ENCODE data around the gene LDLRAP1. TPM values are rescaled to one million over a fixed set of nuclear protein-coding genes. Genes with fewer than 3 reads are reported as not detected.

Gene LDLRAP1
- total RNA-seq, 1 experiment from 2014 or later: 14.5 TPM

DNA sequence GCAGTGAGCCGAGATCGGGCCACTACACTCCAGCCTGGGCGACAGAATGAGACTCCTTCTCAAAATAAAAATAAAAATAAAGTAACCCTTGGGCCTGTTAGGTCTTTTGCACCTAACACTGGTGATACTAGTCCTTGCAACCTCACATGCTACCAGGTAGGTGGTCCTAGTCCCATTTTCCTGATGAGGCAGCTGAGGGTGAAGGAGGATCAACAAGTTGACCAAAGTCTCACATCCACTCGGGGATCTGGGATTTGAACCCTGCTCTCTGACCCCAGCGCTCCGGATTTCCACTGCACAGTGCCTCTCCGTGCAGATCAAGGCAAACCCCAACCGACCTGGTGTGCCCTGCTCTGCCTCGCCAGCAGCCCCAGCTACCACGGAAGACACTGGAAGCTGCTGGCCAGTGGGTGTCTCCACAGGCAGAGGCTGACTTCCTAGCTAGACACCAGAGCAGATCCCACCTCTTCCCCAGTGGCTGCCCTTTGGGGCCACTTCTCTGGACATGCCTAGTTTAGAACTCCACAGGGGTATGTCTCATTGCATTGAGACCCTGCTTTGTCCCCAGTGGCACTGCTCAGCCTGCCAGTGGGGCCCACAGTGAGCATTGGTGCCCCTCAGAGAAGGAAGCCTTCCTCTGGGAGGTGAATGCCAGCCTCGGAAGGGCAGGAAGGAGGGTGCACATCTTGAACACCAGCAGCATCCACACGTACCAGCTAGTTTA is 27.6 kb downstream of the LDLRAP1 start:
- intact Hi-C loops (cut with micrococcal nuclease; ENCODE audit: unreplicated experiment): no loop called here
- CTCF ChIA-PET: interaction anchor here (2.3 kb wide), 1 partner anchor 38 kb away, joined by 9 read pairs; no protein-coding TSS in a partner anchor
- H3K4me1 ChIP-seq: peaks cover 36% of the 10 kb centered on the region

DNA sequence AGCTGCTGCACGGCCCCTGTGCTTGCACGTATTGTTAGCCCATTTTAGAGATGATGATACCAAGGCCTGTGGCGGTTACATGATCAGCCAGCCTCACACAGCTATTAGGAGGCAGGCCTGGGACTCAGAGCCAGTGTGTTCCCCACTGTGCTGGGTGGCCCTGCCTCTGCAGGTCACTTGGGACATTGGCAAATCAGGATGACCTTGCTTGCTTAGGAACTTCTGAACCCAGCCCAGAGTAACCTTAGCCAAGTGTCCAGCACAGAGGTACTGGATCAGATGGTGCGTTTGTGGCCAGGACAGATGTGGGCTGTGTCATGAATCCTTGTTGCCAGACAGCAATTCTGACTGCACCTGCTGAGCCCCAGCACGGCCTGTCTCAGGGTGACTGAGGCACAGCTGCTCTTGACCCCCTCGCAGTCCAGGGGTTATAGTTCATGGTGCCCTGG is 28.1 kb downstream of the LDLRAP1 start:
- Mint-ChIP-seq H3K27ac (ENCODE audit: unreplicated experiment) (no peak overlapping the region), H3K27me3 (ENCODE audit: insufficient read depth, unreplicated experiment) (no peaks in the 10 kb centered on the region), H3K4me3 (ENCODE audit: unreplicated experiment) (no peak overlapping the region), H3K36me3 (ENCODE audit: insufficient read depth, unreplicated experiment) (peaks cover 21% of the 10 kb centered on the region), H3K4me1 (ENCODE audit: low read depth, unreplicated experiment) (peaks cover 28% of the 10 kb centered on the region), H3K9me3 (ENCODE audit: unreplicated experiment) (no peaks in the 10 kb centered on the region)
- ChIA-PET POLR2A (interaction anchor here (1.1 kb wide), 1 partner anchor 44 kb away, joined by 3 read pairs; no protein-coding TSS in a partner anchor), CTCF (interaction anchor here (2.3 kb wide), 1 partner anchor 37 kb away, joined by 9 read pairs; no protein-coding TSS in a partner anchor)
- no TSS peak for BruUV-seq (replicated peaks)
- intact Hi-C loops (cut with micrococcal nuclease; ENCODE audit: unreplicated experiment): no loop called here
- no peak overlapping the region for H3K4me3 ChIP-seq (ENCODE audit: low read depth, low read length)
- H3K9me3 ChIP-seq: no peaks in the 10 kb centered on the region
- peaks cover 36% of the 10 kb centered on the region for H3K4me1 ChIP-seq
- H3K36me3 ChIP-seq (ENCODE audit: control insufficient read depth, insufficient read depth, low read length): no peaks in the 10 kb centered on the region; the same call in 1 of the 2 replicates
- TF ChIP-seq, protein P1, sequence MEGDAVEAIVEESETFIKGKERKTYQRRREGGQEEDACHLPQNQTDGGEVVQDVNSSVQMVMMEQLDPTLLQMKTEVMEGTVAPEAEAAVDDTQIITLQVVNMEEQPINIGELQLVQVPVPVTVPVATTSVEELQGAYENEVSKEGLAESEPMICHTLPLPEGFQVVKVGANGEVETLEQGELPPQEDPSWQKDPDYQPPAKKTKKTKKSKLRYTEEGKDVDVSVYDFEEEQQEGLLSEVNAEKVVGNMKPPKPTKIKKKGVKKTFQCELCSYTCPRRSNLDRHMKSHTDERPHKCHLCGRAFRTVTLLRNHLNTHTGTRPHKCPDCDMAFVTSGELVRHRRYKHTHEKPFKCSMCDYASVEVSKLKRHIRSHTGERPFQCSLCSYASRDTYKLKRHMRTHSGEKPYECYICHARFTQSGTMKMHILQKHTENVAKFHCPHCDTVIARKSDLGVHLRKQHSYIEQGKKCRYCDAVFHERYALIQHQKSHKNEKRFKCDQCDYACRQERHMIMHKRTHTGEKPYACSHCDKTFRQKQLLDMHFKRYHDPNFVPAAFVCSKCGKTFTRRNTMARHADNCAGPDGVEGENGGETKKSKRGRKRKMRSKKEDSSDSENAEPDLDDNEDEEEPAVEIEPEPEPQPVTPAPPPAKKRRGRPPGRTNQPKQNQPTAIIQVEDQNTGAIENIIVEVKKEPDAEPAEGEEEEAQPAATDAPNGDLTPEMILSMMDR (IDR thresholded peaks at IDR 0.05; ENCODE audit: insufficient read depth in 1 of 2, low read depth in 1 of 2, low read length in 1 of 2, severe bottlenecking in 1 of 2, unreplicated experiment in 1 of 2): no peak
- no peak for DNase-seq
- H3K27me3 ChIP-seq (replicated peaks; ENCODE audit: control insufficient read depth, insufficient read depth, low read length): no peaks in the 10 kb centered on the region

More for the DNA sequence above, 27.6 kb downstream of the LDLRAP1 start:
- H3K9me3 Mint-ChIP-seq (ENCODE audit: unreplicated experiment): no peaks in the 10 kb centered on the region
- TF ChIP-seq, protein P1 (IDR thresholded peaks at IDR 0.05; ENCODE audit: insufficient read depth in 1 of 2, low read depth in 1 of 2, low read length in 1 of 2, severe bottlenecking in 1 of 2, unreplicated experiment in 1 of 2): no peak
- H3K27me3 Mint-ChIP-seq (ENCODE audit: insufficient read depth, unreplicated experiment): no peaks in the 10 kb centered on the region
- no peaks in the 10 kb centered on the region; the same call in 1 of the 2 replicates for H3K36me3 ChIP-seq (ENCODE audit: control insufficient read depth, insufficient read depth, low read length)
- H3K36me3 Mint-ChIP-seq (ENCODE audit: insufficient read depth, unreplicated experiment): peaks cover 21% of the 10 kb centered on the region
- DNase-seq: no peak
- H3K27me3 ChIP-seq (replicated peaks; ENCODE audit: control insufficient read depth, insufficient read depth, low read length): no peaks in the 10 kb centered on the region
- no peak overlapping the region for H3K4me3 ChIP-seq (ENCODE audit: low read depth, low read length)
- no TSS peak for BruUV-seq (replicated peaks)
- POLR2A ChIA-PET: no interaction called here
- peaks cover 28% of the 10 kb centered on the region for H3K4me1 Mint-ChIP-seq (ENCODE audit: low read depth, unreplicated experiment)
- H3K4me3 Mint-ChIP-seq (ENCODE audit: unreplicated experiment): no peak overlapping the region
- no peaks in the 10 kb centered on the region for H3K9me3 ChIP-seq
- no peak overlapping the region for H3K27ac Mint-ChIP-seq (ENCODE audit: unreplicated experiment)

DNA sequence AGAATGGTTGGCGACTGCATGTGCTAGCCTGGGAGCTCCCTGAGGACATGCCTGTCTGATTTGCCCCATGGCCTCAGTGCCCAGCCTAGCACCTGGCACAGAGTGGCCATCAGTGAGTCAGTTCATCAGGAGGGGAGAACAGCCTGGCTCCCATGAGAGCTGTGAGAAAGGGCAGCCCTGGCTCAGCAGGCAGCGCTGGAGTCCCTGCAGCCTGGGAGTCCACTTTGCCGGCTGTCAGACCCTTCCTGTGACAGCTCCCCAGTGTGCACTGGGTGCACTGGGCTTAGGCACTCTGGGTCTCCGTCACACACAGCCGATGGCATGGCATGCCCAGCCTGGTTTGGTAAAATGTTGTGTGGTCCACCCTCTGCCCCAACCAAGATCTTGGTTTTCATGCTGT is 28.7 kb downstream of the LDLRAP1 start:
- H3K4me1 ChIP-seq: peaks cover 36% of the 10 kb centered on the region
- H3K4me3 ChIP-seq (ENCODE audit: low read depth, low read length): no peak overlapping the region
- Mint-ChIP-seq H3K36me3 (ENCODE audit: insufficient read depth, unreplicated experiment) (peaks cover 21% of the 10 kb centered on the region), H3K4me3 (ENCODE audit: unreplicated experiment) (no peak overlapping the region), H3K27ac (ENCODE audit: unreplicated experiment) (no peak overlapping the region), H3K4me1 (ENCODE audit: low read depth, unreplicated experiment) (peaks cover 28% of the 10 kb centered on the region), H3K9me3 (ENCODE audit: unreplicated experiment) (no peaks in the 10 kb centered on the region), H3K27me3 (ENCODE audit: insufficient read depth, unreplicated experiment) (no peaks in the 10 kb centered on the region)
- CTCF ChIA-PET: interaction anchor here (2.3 kb wide), 1 partner anchor 36 kb away, joined by 9 read pairs; no protein-coding TSS in a partner anchor
- H3K27me3 ChIP-seq (replicated peaks; ENCODE audit: control insufficient read depth, insufficient read depth, low read length): no peaks in the 10 kb centered on the region
- no peaks in the 10 kb centered on the region for H3K9me3 ChIP-seq
- POLR2A ChIA-PET: interaction anchor here (0.8 to 1.5 kb wide), 3 partner anchors 44 to 325 kb away, joined by 3 to 9 read pairs (median 3); partner anchors contain the start of gene RSRP1
- TF ChIP-seq, protein P1 (IDR thresholded peaks at IDR 0.05; ENCODE audit: insufficient read depth in 1 of 2, low read depth in 1 of 2, low read length in 1 of 2, severe bottlenecking in 1 of 2, unreplicated experiment in 1 of 2): no peak
- no peaks in the 10 kb centered on the region; the same call in 1 of the 2 replicates for H3K36me3 ChIP-seq (ENCODE audit: control insufficient read depth, insufficient read depth, low read length)
- BruUV-seq (replicated peaks): no TSS peak
- no peak for DNase-seq
- intact Hi-C loops (cut with micrococcal nuclease; ENCODE audit: unreplicated experiment): loop anchor here (2.0 kb wide), 1 partner anchor 17 kb away; no protein-coding TSS in a partner anchor

All from Caco-2 (cell line).